MM.1S (cell line): ENCODE results near the gene AUH.

ENCODE experiments used
- DNase-seq: peaks from one replicate; pipeline ENCODE4 v3.0.0-alpha.2; 2015
- H2AFZ ChIP-seq: fragments of 300-600 bp; sonication (generic); 2 replicates; pipeline ENCODE4 v1.6.0; 2016; ENCODE audit warnings: antibody characterized with exemption, low read length
- H3F3A ChIP-seq: fragments of 300-600 bp; sonication (generic); 2 replicates; pipeline ENCODE4 v1.6.1; 2016; ENCODE audit warnings: mild to moderate bottlenecking, antibody characterized with exemption, low read length, moderate library complexity, mixed read lengths; ENCODE audit not compliant: insufficient read depth
- H3K27ac ChIP-seq: fragments of 300-600 bp; sonication (generic); 2 replicates; pipeline ENCODE4 v1.5.1; 2016; ENCODE audit warnings: mild to moderate bottlenecking, low read length
- H3K27me3 ChIP-seq: fragments of 300-600 bp; sonication (generic); replicated peaks from 2 replicates; pipeline ENCODE4 v1.6.0; 2016; ENCODE audit warnings: low read length; ENCODE audit not compliant: insufficient read depth
- H3K36me3 ChIP-seq: fragments of 300-600 bp; sonication (generic); replicated peaks from 2 replicates; pipeline ENCODE4 v1.6.1; 2016; ENCODE audit warnings: mild to moderate bottlenecking, low read length, mixed read lengths; ENCODE audit not compliant: insufficient read depth
- H3K4me1 ChIP-seq: fragments of 300-600 bp; sonication (generic); 2 replicates; pipeline ENCODE4 v1.6.1; 2016; ENCODE audit warnings: low read length, mixed read lengths
- H3K4me2 ChIP-seq: fragments of 300-600 bp; sonication (generic); 2 replicates; pipeline ENCODE4 v1.6.0; 2016; ENCODE audit warnings: low read depth, low read length
- H3K4me3 ChIP-seq: fragments of 300-600 bp; sonication (generic); 2 replicates; pipeline ENCODE4 v1.5.1; 2016; ENCODE audit warnings: low read length, mixed read lengths
- H3K79me2 ChIP-seq: fragments of 300-600 bp; sonication (generic); 2 replicates; pipeline ENCODE4 v1.6.1; 2016; ENCODE audit warnings: mixed run types, low read length, mixed read lengths
- H3K9ac ChIP-seq: fragments of 300-600 bp; sonication (generic); 2 replicates; pipeline ENCODE4 v1.6.1; 2016; ENCODE audit warnings: low read length, mixed read lengths
- H3K9me2 ChIP-seq: fragments of 300-600 bp; sonication (generic); replicated peaks from 2 replicates; pipeline ENCODE4 v1.6.1; 2016; ENCODE audit warnings: mild to moderate bottlenecking, low read length, mixed read lengths; ENCODE audit not compliant: insufficient read depth
- H3K9me3 ChIP-seq: fragments of 300-600 bp; sonication (generic); replicated peaks from 2 replicates; pipeline ENCODE4 v1.6.1; 2016; ENCODE audit warnings: mild to moderate bottlenecking, low read length, mixed read lengths; ENCODE audit not compliant: insufficient read depth
- H4K20me1 ChIP-seq: fragments of 300-600 bp; sonication (generic); 2 replicates; pipeline ENCODE4 v1.6.1; 2016; ENCODE audit warnings: mild to moderate bottlenecking, low read length, moderate library complexity, mixed read lengths; ENCODE audit not compliant: insufficient read depth
- EZH2 ChIP-seq: fragments of 300-600 bp; sonication (generic); optimal IDR thresholded peaks from 2 replicates; pipeline ENCODE3; 2017; ENCODE audit warnings: low read depth, mild to moderate bottlenecking, antibody characterized with exemption, low read length, mixed read lengths
- EZH2phosphoT487 ChIP-seq: fragments of 300-600 bp; sonication (generic); IDR thresholded peaks from 2 replicates; pipeline ENCODE4 v1.6.1; 2018; ENCODE audit warnings: antibody characterized with exemption, low read length
- TF ChIP-seq, protein P1 (sequence below): fragments of 300-600 bp; sonication (generic); IDR thresholded peaks from 2 replicates; pipeline ENCODE4 v1.5.1; 2016; ENCODE audit warnings: antibody characterized with exemption, low read length, mixed read lengths

The AUH gene

DNA sequence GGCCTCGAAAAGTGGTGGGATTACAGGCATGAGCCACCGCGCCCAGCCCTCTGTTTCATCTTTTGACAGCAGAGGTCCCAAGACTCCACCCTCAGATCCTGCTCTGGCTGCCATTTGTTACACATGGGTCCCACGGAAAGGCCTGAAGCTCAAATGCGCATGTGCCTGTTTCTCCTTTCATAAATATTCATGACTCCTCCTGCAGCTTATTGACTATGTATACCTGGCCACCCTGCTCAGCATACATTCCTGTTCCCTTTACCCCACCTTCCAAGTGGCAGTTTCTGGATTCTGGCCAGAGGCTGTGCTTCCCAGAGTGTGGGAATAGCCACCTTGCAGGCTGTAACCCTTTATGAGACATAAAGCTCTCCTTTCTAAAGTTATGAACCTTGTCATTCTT is 46.5 kb downstream of the AUH start:
- DNase-seq, result no peak
- no peaks in the 10 kb centered on the region for H3K4me1 ChIP-seq
- H2AFZ ChIP-seq, result no peak overlapping the region
- H3K79me2 ChIP-seq, result peaks cover 3% of the 10 kb centered on the region; the same call in 1 of the 2 replicates
- H3K4me2 ChIP-seq, result no peak overlapping the region
- H4K20me1 ChIP-seq, result no peaks in the 10 kb centered on the region
- no peak overlapping the region for H3K9ac ChIP-seq
- no peak overlapping the region for H3K4me3 ChIP-seq
- H3K9me3 ChIP-seq, result no peaks in the 10 kb centered on the region
- no peak overlapping the region for H3K27ac ChIP-seq
- no peaks in the 10 kb centered on the region for H3K36me3 ChIP-seq
- H3K9me2 ChIP-seq, result no peaks in the 10 kb centered on the region
- H3F3A ChIP-seq, result no peaks in the 10 kb centered on the region
- H3K27me3 ChIP-seq, result no peaks in the 10 kb centered on the region
- TF ChIP-seq, protein P1, sequence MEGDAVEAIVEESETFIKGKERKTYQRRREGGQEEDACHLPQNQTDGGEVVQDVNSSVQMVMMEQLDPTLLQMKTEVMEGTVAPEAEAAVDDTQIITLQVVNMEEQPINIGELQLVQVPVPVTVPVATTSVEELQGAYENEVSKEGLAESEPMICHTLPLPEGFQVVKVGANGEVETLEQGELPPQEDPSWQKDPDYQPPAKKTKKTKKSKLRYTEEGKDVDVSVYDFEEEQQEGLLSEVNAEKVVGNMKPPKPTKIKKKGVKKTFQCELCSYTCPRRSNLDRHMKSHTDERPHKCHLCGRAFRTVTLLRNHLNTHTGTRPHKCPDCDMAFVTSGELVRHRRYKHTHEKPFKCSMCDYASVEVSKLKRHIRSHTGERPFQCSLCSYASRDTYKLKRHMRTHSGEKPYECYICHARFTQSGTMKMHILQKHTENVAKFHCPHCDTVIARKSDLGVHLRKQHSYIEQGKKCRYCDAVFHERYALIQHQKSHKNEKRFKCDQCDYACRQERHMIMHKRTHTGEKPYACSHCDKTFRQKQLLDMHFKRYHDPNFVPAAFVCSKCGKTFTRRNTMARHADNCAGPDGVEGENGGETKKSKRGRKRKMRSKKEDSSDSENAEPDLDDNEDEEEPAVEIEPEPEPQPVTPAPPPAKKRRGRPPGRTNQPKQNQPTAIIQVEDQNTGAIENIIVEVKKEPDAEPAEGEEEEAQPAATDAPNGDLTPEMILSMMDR, result no peak
- TF ChIP-seq EZH2 (no peak), EZH2phosphoT487 (no peak)

DNA sequence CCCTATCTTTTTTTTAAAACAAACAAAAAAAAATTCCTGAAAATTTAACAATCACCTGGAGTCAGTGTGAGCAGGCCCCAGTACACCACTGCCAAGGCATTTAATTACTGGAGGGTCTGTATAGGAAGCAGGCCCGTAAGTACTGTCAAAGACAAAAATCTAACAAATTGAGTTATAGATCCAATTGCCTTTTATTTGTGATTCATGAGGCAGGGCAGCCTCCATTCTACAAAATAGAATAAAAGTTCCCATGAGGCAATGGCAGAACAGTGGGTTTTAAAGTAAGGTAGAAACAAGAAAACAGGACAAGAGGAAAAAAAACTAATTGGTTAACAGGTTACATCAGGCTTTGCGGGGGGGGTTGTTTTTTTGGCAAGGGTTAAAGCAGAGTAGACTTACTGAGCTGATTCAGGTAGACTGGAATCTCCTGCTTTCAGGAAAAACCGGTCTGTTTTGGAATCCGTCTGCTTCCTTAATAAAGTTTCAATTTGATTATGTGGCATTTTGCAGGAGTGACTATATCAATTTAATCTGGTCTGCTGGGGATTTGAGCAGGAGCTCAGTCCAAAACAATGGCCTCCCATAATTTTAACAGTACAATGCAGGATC is 48.9 kb downstream of the AUH start:
- Histone ChIP-seq H3K9me3 (no peaks in the 10 kb centered on the region), H3K9ac (no peak overlapping the region), H3K4me3 (no peak overlapping the region), H3K36me3 (no peaks in the 10 kb centered on the region), H3K79me2 (peaks cover 3% of the 10 kb centered on the region; the same call in 1 of the 2 replicates), H3K4me1 (no peaks in the 10 kb centered on the region), H3K9me2 (no peaks in the 10 kb centered on the region), H4K20me1 (no peaks in the 10 kb centered on the region), H3K27ac (no peak overlapping the region), H3K4me2 (no peak overlapping the region), H3F3A (no peaks in the 10 kb centered on the region), H3K27me3 (no peaks in the 10 kb centered on the region), H2AFZ (no peak overlapping the region)
- TF ChIP-seq, protein P1, result no peak
- no peak for TF ChIP-seq EZH2phosphoT487
- no peak for TF ChIP-seq EZH2
- no peak for DNase-seq

GRCh38 chr9:91310037-91310436 is 51.7 kb downstream of the AUH start:
- TF ChIP-seq, protein P1, result no peak
- no peak for TF ChIP-seq EZH2
- TF ChIP-seq EZH2phosphoT487, result no peak
- H3K9me3 ChIP-seq, result no peaks in the 10 kb centered on the region
- H3K4me3 ChIP-seq, result no peak overlapping the region
- H3K9me2 ChIP-seq, result no peaks in the 10 kb centered on the region
- H3K36me3 ChIP-seq, result no peaks in the 10 kb centered on the region
- no peak overlapping the region for H2AFZ ChIP-seq
- H4K20me1 ChIP-seq, result no peaks in the 10 kb centered on the region
- no peaks in the 10 kb centered on the region for H3K4me1 ChIP-seq
- H3K4me2 ChIP-seq, result no peak overlapping the region
- no peaks in the 10 kb centered on the region for H3K27me3 ChIP-seq
- H3K9ac ChIP-seq, result no peak overlapping the region
- peaks cover 3% of the 10 kb centered on the region; the same call in 1 of the 2 replicates for H3K79me2 ChIP-seq
- H3F3A ChIP-seq, result no peaks in the 10 kb centered on the region
- DNase-seq, result no peak
- no peak overlapping the region for H3K27ac ChIP-seq
